PC-9 (cell line): Measurements from ENCODE around the gene PTPRD. TPM values are rescaled to one million over a fixed set of nuclear protein-coding genes. Genes with fewer than 3 reads are reported as not detected.

Source experiments
- BruUV-seq: library from RNA; stranded (reverse); fragments of 400-500 nt; replicated peaks from 2 replicates; lab custom pipeline; 2021; lab: Mats Ljungman, UMichigan
- CTCF ChIA-PET: fragments of 300-600 bp; sonication (Branson Sonifier 250); formaldehyde crosslinking; loops from one replicate; lab custom pipeline; 2022; ENCODE audit warnings: antibody characterized with exemption; lab: Charles Lee
- POLR2A ChIA-PET: fragments of 300-600 bp; sonication (Branson Sonifier 250); formaldehyde crosslinking; loops from one replicate; lab custom pipeline; 2022; ENCODE audit warnings: antibody characterized with exemption; ENCODE audit not compliant: unreplicated experiment; lab: Charles Lee
- DNase-seq, 2 experiments: peaks; one replicate each; pipeline versions ENCODE4 v3.0.0 to v3.0.0-alpha.2; 2015 to 2022; ENCODE audit warnings: mixed read lengths in 1 of 2
- H2AFZ ChIP-seq: fragments of 200-600 bp; sonication (generic); 2 replicates; pipeline ENCODE4 v1.8.1; 2017; ENCODE audit warnings: antibody characterized with exemption
- H3F3A ChIP-seq: fragments of 200-600 bp; sonication (generic); 2 replicates; pipeline ENCODE4 v1.8.1; 2017; ENCODE audit warnings: antibody characterized with exemption, mild to moderate bottlenecking, low read depth; ENCODE audit not compliant: insufficient read depth
- H3K27ac ChIP-seq: fragments of 200-600 bp; sonication (generic); 2 replicates; pipeline ENCODE4 v1.6.1; 2016; ENCODE audit warnings: mixed run types
- H3K27me3 ChIP-seq: fragments of 200-600 bp; sonication (generic); 2 replicates; pipeline ENCODE4 v1.6.1; 2016; ENCODE audit warnings: low read depth, mixed run types; ENCODE audit not compliant: insufficient read depth
- H3K36me3 ChIP-seq: fragments of 200-600 bp; sonication (generic); 2 replicates; pipeline ENCODE4 v1.6.1; 2016; ENCODE audit warnings: low read depth, mixed run types
- H3K4me1 ChIP-seq: fragments of 200-600 bp; sonication (generic); replicated peaks from 2 replicates; pipeline ENCODE4 v1.6.1; 2016; ENCODE audit warnings: mixed run types; ENCODE audit not compliant: insufficient read depth
- H3K4me2 ChIP-seq: fragments of 200-600 bp; sonication (generic); 2 replicates; pipeline ENCODE4 v1.6.1; 2017; ENCODE audit warnings: mixed run types
- H3K4me3 ChIP-seq: fragments of 200-600 bp; sonication (generic); 2 replicates; pipeline ENCODE4 v1.6.1; 2016; ENCODE audit warnings: mixed run types
- H3K79me2 ChIP-seq: fragments of 200-600 bp; sonication (generic); 2 replicates; pipeline ENCODE4 v1.6.1; 2017; ENCODE audit warnings: low read depth, mixed run types
- H3K9me2 ChIP-seq: fragments of 200-600 bp; sonication (generic); 2 replicates; pipeline ENCODE4 v1.8.1; 2017; ENCODE audit warnings: mild to moderate bottlenecking; ENCODE audit not compliant: insufficient read depth
- H3K9me3 ChIP-seq: fragments of 200-600 bp; sonication (generic); 2 replicates; pipeline ENCODE4 v1.8.1; 2016; ENCODE audit warnings: low read depth; ENCODE audit not compliant: insufficient read depth
- H4K20me1 ChIP-seq: fragments of 200-600 bp; sonication (generic); 2 replicates; pipeline ENCODE4 v1.8.1; 2017; ENCODE audit not compliant: insufficient read depth
- EZH2 ChIP-seq: fragments of 200-600 bp; sonication (generic); IDR thresholded peaks from 2 replicates; pipeline ENCODE4 v1.8.0; 2017; ENCODE audit warnings: antibody characterized with exemption, low read depth
- intact Hi-C: fragments of 100-400 bp; cut with micrococcal nuclease; formaldehyde crosslinking; loops from one replicate; pipeline ENCODE4 v1.10.0; 2022; ENCODE audit not compliant: unreplicated experiment
- total RNA-seq: library from RNA; stranded (reverse); gene quantifications from 2 replicates; pipeline ENCODE4 v1.2.3, GENCODE V29; 2021
- TF ChIP-seq, protein P1 (sequence below): fragments of 200-600 bp; sonication (generic); conservative IDR thresholded peaks from 2 replicates; pipeline ENCODE4 v1.6.1; 2017; ENCODE audit warnings: mixed run types, antibody characterized with exemption, mild to moderate bottlenecking, moderate library complexity

Gene PTPRD
- total RNA-seq, 1 experiment from 2014 or later: not detected

DNA sequence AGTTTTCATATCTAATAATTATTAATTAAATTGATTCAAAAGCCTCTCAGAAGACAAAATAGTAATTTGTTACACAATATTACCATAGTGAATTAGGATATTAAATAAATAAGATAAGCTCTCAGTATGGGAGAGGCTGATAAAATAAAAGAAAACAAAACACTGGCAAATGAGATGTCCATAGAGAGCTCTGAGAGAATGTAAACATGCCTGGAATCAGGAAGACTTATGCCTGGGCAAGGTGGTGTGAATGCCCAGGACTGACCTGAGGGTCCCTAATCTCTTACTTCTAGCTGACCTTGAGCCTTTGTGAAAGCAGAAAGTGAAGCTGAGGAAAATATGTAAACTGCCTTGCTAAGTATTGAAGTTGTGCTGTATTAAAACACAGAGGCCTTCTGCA, 616.5 kb downstream of the PTPRD start:
- Histone ChIP-seq H3K9me3 (no peaks in the 10 kb centered on the region), H3K4me3 (no peak overlapping the region), H3K27me3 (no peaks in the 10 kb centered on the region), H3K79me2 (no peaks in the 10 kb centered on the region), H4K20me1 (no peaks in the 10 kb centered on the region), H3K27ac (no peak overlapping the region), H3F3A (no peaks in the 10 kb centered on the region), H3K9me2 (no peaks in the 10 kb centered on the region), H3K4me1 (no peaks in the 10 kb centered on the region), H2AFZ (no peak overlapping the region), H3K4me2 (no peak overlapping the region), H3K36me3 (no peaks in the 10 kb centered on the region)
- BruUV-seq: no TSS peak
- DNase-seq: no peak
- POLR2A ChIA-PET: no interaction called here
- TF ChIP-seq, protein P1, sequence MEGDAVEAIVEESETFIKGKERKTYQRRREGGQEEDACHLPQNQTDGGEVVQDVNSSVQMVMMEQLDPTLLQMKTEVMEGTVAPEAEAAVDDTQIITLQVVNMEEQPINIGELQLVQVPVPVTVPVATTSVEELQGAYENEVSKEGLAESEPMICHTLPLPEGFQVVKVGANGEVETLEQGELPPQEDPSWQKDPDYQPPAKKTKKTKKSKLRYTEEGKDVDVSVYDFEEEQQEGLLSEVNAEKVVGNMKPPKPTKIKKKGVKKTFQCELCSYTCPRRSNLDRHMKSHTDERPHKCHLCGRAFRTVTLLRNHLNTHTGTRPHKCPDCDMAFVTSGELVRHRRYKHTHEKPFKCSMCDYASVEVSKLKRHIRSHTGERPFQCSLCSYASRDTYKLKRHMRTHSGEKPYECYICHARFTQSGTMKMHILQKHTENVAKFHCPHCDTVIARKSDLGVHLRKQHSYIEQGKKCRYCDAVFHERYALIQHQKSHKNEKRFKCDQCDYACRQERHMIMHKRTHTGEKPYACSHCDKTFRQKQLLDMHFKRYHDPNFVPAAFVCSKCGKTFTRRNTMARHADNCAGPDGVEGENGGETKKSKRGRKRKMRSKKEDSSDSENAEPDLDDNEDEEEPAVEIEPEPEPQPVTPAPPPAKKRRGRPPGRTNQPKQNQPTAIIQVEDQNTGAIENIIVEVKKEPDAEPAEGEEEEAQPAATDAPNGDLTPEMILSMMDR: no peak
- TF ChIP-seq EZH2: no peak
- CTCF ChIA-PET: no interaction called here
- intact Hi-C loops: no loop called here

- Histone ChIP-seq H2AFZ (no peak overlapping the region), H3K36me3 (no peaks in the 10 kb centered on the region), H3K4me2 (no peak overlapping the region), H3K27me3 (no peaks in the 10 kb centered on the region), H3K79me2 (no peaks in the 10 kb centered on the region), H3K4me3 (no peak overlapping the region), H4K20me1 (no peaks in the 10 kb centered on the region), H3K4me1 (no peaks in the 10 kb centered on the region), H3K9me2 (no peaks in the 10 kb centered on the region), H3F3A (no peaks in the 10 kb centered on the region), H3K27ac (no peak overlapping the region), H3K9me3 (no peaks in the 10 kb centered on the region)
- TF ChIP-seq EZH2: no peak
- TF ChIP-seq, protein P1: no peak
- no peak for DNase-seq
- intact Hi-C loops: no loop called here
- BruUV-seq: no TSS peak
- POLR2A ChIA-PET: no interaction called here
- CTCF ChIA-PET: no interaction called here
Measured at GRCh38 chr9:9992936-9993335, 619.9 kb downstream of the PTPRD start.

GRCh38 chr9:9973062-9973461, 639.7 kb downstream of the PTPRD start:
- no peaks in the 10 kb centered on the region for H3K27me3 ChIP-seq
- no peak overlapping the region for H2AFZ ChIP-seq
- intact Hi-C loops: no loop called here
- no peaks in the 10 kb centered on the region for H3K36me3 ChIP-seq
- H3K79me2 ChIP-seq: no peaks in the 10 kb centered on the region
- no peaks in the 10 kb centered on the region for H3K4me1 ChIP-seq
- no TSS peak for BruUV-seq
- no peak for DNase-seq
- no peak overlapping the region for H3K4me3 ChIP-seq
- TF ChIP-seq, protein P1: no peak
- TF ChIP-seq EZH2: no peak
- H3K27ac ChIP-seq: no peak overlapping the region
- CTCF ChIA-PET: no interaction called here
- H3K9me2 ChIP-seq: no peaks in the 10 kb centered on the region
- no peaks in the 10 kb centered on the region for H3F3A ChIP-seq
- POLR2A ChIA-PET: no interaction called here
- no peaks in the 10 kb centered on the region for H4K20me1 ChIP-seq
- H3K4me2 ChIP-seq: no peak overlapping the region
- no peaks in the 10 kb centered on the region for H3K9me3 ChIP-seq
